HEK293 (cell line): ENCODE measurements around the gene CPNE9.

Source experiments
- CTCF ChIA-PET: fragments of 350-600 bp; formaldehyde crosslinking; extraction: SDS; loops from one replicate; lab custom pipeline; 2021; ENCODE audit warnings: antibody characterized with exemption; lab: Yijun Ruan, JAX
- POLR2A ChIA-PET: fragments of 300-600 bp; formaldehyde crosslinking; extraction: SDS; loops from one replicate; lab custom pipeline; 2020; ENCODE audit warnings: antibody characterized with exemption, inconsistent platforms; lab: Yijun Ruan, JAX
- H3K27ac ChIP-seq: fragments of 200-500 bp; sonication (Bioruptor generic); 2 replicates; pipeline ENCODE4 v1.5.1; 2014; ENCODE audit warnings: low read depth, low read length, control low read depth, inconsistent platforms; ENCODE audit errors: extremely low read depth
- H3K36me3 ChIP-seq, 2 experiments: fragments of 200-500 bp in 1 of 2; sonication (Bioruptor generic) in 1 of 2; 1 replicate in 1 of 2; 2 replicates in 1 of 2; pipeline ENCODE4 v1.5.1; 2014 to 2017; ENCODE audit warnings: inconsistent platforms in 2 of 2, low read length in 2 of 2; ENCODE audit not compliant: control insufficient read depth in 2 of 2, insufficient read depth in 1 of 2
- H3K4me1 ChIP-seq: fragments of 200-500 bp; sonication (Bioruptor generic); 2 replicates; pipeline ENCODE4 v1.5.1; 2014; ENCODE audit warnings: mild to moderate bottlenecking, low read length, inconsistent platforms; ENCODE audit not compliant: control insufficient read depth, insufficient read depth
- H3K4me3 ChIP-seq: 2 replicates; pipeline ENCODE4 v1.5.1; 2011; ENCODE audit warnings: low read depth, mild to moderate bottlenecking, control low read depth, low read length, moderate library complexity
- H3K9me3 ChIP-seq: fragments of 200-500 bp; sonication (Bioruptor generic); 2 replicates; pipeline ENCODE4 v1.5.1; 2014; ENCODE audit warnings: low read depth, low read length, inconsistent platforms; ENCODE audit not compliant: control insufficient read depth, insufficient read depth
- GFI1B ChIP-seq: fragments of 450-650 bp; formaldehyde crosslinking; IDR thresholded peaks from 2 replicates; pipeline ENCODE4 v1.5.1; 2016; ENCODE audit warnings: missing biosample characterization, missing genetic modification characterization
- HOXA7 ChIP-seq: sonication (generic); formaldehyde crosslinking; IDR thresholded peaks from 2 replicates; pipeline ENCODE4 v1.8.1; 2022; ENCODE audit warnings: missing genetic modification reagents, borderline replicate concordance
- OVOL3 ChIP-seq: fragments of 450-650 bp; formaldehyde crosslinking; IDR thresholded peaks from 2 replicates; pipeline ENCODE4 v1.5.1; 2016; ENCODE audit warnings: missing biosample characterization, missing genetic modification characterization
- WT1 ChIP-seq: fragments of 450-650 bp; formaldehyde crosslinking; IDR thresholded peaks from 2 replicates; pipeline ENCODE4 v1.5.1; 2016; ENCODE audit warnings: missing biosample characterization, missing genetic modification characterization
- YY1 ChIP-seq: fragments of 450-650 bp; formaldehyde crosslinking; IDR thresholded peaks from 2 replicates; pipeline ENCODE4 v1.5.1; 2018; ENCODE audit warnings: missing biosample characterization, missing genetic modification characterization
- ZBTB21 ChIP-seq: fragments of 450-650 bp; formaldehyde crosslinking; IDR thresholded peaks from 2 replicates; pipeline ENCODE4 v1.5.1; 2017; ENCODE audit warnings: missing biosample characterization, missing genetic modification characterization
- ZBTB48 ChIP-seq: fragments of 450-650 bp; formaldehyde crosslinking; IDR thresholded peaks from 2 replicates; pipeline ENCODE4 v1.5.1; 2016; ENCODE audit warnings: missing biosample characterization, missing genetic modification characterization
- ZNF132 ChIP-seq: fragments of 450-650 bp; formaldehyde crosslinking; IDR thresholded peaks from 2 replicates; pipeline ENCODE4 v1.5.1; 2017; ENCODE audit warnings: missing biosample characterization, missing genetic modification characterization, borderline replicate concordance
- ZNF19 ChIP-seq: fragments of 450-650 bp; formaldehyde crosslinking; IDR thresholded peaks from 2 replicates; pipeline ENCODE4; 2016; ENCODE audit warnings: missing biosample characterization, missing genetic modification characterization, low read depth
- ZNF248 ChIP-seq: fragments of 450-650 bp; formaldehyde crosslinking; IDR thresholded peaks from 2 replicates; pipeline ENCODE4 v1.5.1; 2017; ENCODE audit warnings: missing biosample characterization, missing genetic modification characterization
- ZNF302 ChIP-seq: fragments of 450-650 bp; formaldehyde crosslinking; IDR thresholded peaks from 2 replicates; pipeline ENCODE4 v1.5.1; 2016; ENCODE audit warnings: missing biosample characterization, missing genetic modification characterization, low read depth
- ZNF350 ChIP-seq: fragments of 450-650 bp; formaldehyde crosslinking; IDR thresholded peaks from 2 replicates; pipeline ENCODE4 v1.5.0; 2017; ENCODE audit warnings: missing biosample characterization, mild to moderate bottlenecking, missing genetic modification characterization
- ZNF423 ChIP-seq: fragments of 450-650 bp; formaldehyde crosslinking; IDR thresholded peaks from 2 replicates; pipeline ENCODE4 v1.5.1; 2016; ENCODE audit warnings: missing biosample characterization, missing genetic modification characterization
- ZNF48 ChIP-seq: fragments of 450-650 bp; formaldehyde crosslinking; IDR thresholded peaks from 2 replicates; pipeline ENCODE4 v1.5.1; 2016; ENCODE audit warnings: missing biosample characterization, missing genetic modification characterization
- ZNF501 ChIP-seq: fragments of 450-650 bp; formaldehyde crosslinking; IDR thresholded peaks from 2 replicates; pipeline ENCODE4 v1.5.1; 2016; ENCODE audit warnings: missing biosample characterization, missing genetic modification characterization
- ZNF701 ChIP-seq: fragments of 450-650 bp; formaldehyde crosslinking; IDR thresholded peaks from 2 replicates; pipeline ENCODE4 v1.5.1; 2016; ENCODE audit warnings: missing biosample characterization, missing genetic modification characterization
- ZNF747 ChIP-seq: fragments of 450-650 bp; formaldehyde crosslinking; IDR thresholded peaks from 2 replicates; pipeline ENCODE4 v1.5.1; 2016; ENCODE audit warnings: missing biosample characterization, missing genetic modification characterization
- ZNF791 ChIP-seq: fragments of 450-650 bp; formaldehyde crosslinking; IDR thresholded peaks from 2 replicates; pipeline ENCODE4 v1.5.1; 2016; ENCODE audit warnings: missing biosample characterization, missing genetic modification characterization
- TF ChIP-seq, protein P1 (sequence below): fragments of 450-650 bp; formaldehyde crosslinking; IDR thresholded peaks from 2 replicates; pipeline ENCODE4 v1.5.1; 2016; ENCODE audit warnings: missing biosample characterization, missing genetic modification characterization
- TF ChIP-seq, protein P2 (sequence below): fragments of 450-650 bp; formaldehyde crosslinking; IDR thresholded peaks from 2 replicates; pipeline ENCODE4 v1.5.1; 2017; ENCODE audit warnings: missing biosample characterization, missing genetic modification characterization
- TF ChIP-seq, protein P3 (sequence below): fragments of 450-650 bp; formaldehyde crosslinking; IDR thresholded peaks from 2 replicates; pipeline ENCODE4 v1.5.1; 2016; ENCODE audit warnings: missing biosample characterization, missing genetic modification characterization
- TF ChIP-seq, protein P4 (sequence below): fragments of 450-650 bp; formaldehyde crosslinking; IDR thresholded peaks from 2 replicates; pipeline ENCODE4 v1.5.1; 2016; ENCODE audit warnings: missing biosample characterization, missing genetic modification characterization
- TF ChIP-seq, protein P5 (sequence below): fragments of 450-650 bp; formaldehyde crosslinking; IDR thresholded peaks from 2 replicates; pipeline ENCODE4; 2016; ENCODE audit warnings: missing biosample characterization, missing genetic modification characterization

The CPNE9 gene

DNA sequence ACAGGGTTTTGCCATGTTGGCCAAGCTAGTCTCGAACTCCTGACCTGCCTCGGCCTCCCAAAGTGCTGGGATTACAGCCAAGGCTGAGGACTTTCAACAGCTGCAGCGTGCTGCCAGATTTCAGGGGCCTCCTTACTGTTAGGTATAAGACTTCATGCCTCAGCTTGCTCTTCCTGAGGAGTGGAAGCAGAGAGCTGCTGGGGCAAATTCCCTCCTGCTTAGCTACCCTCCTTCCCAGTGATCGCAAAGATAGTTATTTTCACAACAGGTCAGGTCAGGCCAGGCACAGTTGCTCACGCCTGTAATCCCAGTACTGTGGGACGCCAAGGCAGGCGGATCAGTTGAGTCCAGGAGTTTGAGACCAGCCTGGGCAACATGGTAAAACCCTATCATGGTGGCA, 2.6 kb upstream of the CPNE9 start:
- CTCF ChIA-PET, result interaction anchor here (0.6 to 1.7 kb wide), 4 partner anchors 15 to 542 kb away, joined by 3 to 4 read pairs (median 4); no protein-coding TSS in a partner anchor
- Histone ChIP-seq H3K27ac (no peak overlapping the region), H3K9me3 (no peaks in the 10 kb centered on the region), H3K36me3 (peaks cover 2 to 52% of the 10 kb centered on the region in 2 experiments; a peak in 2 of 3 replicates), H3K4me1 (0 out of 2 replicates have a peak, but pooled peaks cover 2% of the 10 kb centered on the region), H3K4me3 (no peak overlapping the region)
- POLR2A ChIA-PET, result interaction anchor here (0.7 kb wide), 1 partner anchor 95 kb away, joined by 4 read pairs; no protein-coding TSS in a partner anchor
- TF ChIP-seq ZNF747 (tag by site-specific recombination), result no peak
- TF ChIP-seq ZNF248 (tag by site-specific recombination), result no peak
- TF ChIP-seq YY1, result no peak
- TF ChIP-seq ZNF501, result no peak
- TF ChIP-seq, protein P1, sequence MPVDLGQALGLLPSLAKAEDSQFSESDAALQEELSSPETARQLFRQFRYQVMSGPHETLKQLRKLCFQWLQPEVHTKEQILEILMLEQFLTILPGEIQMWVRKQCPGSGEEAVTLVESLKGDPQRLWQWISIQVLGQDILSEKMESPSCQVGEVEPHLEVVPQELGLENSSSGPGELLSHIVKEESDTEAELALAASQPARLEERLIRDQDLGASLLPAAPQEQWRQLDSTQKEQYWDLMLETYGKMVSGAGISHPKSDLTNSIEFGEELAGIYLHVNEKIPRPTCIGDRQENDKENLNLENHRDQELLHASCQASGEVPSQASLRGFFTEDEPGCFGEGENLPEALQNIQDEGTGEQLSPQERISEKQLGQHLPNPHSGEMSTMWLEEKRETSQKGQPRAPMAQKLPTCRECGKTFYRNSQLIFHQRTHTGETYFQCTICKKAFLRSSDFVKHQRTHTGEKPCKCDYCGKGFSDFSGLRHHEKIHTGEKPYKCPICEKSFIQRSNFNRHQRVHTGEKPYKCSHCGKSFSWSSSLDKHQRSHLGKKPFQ (tag by site-specific recombination), result no peak
- TF ChIP-seq, protein P2, sequence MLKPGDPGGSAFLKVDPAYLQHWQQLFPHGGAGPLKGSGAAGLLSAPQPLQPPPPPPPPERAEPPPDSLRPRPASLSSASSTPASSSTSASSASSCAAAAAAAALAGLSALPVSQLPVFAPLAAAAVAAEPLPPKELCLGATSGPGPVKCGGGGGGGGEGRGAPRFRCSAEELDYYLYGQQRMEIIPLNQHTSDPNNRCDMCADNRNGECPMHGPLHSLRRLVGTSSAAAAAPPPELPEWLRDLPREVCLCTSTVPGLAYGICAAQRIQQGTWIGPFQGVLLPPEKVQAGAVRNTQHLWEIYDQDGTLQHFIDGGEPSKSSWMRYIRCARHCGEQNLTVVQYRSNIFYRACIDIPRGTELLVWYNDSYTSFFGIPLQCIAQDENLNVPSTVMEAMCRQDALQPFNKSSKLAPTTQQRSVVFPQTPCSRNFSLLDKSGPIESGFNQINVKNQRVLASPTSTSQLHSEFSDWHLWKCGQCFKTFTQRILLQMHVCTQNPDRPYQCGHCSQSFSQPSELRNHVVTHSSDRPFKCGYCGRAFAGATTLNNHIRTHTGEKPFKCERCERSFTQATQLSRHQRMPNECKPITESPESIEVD (tag by site-specific recombination), result no peak
- TF ChIP-seq, protein P3, sequence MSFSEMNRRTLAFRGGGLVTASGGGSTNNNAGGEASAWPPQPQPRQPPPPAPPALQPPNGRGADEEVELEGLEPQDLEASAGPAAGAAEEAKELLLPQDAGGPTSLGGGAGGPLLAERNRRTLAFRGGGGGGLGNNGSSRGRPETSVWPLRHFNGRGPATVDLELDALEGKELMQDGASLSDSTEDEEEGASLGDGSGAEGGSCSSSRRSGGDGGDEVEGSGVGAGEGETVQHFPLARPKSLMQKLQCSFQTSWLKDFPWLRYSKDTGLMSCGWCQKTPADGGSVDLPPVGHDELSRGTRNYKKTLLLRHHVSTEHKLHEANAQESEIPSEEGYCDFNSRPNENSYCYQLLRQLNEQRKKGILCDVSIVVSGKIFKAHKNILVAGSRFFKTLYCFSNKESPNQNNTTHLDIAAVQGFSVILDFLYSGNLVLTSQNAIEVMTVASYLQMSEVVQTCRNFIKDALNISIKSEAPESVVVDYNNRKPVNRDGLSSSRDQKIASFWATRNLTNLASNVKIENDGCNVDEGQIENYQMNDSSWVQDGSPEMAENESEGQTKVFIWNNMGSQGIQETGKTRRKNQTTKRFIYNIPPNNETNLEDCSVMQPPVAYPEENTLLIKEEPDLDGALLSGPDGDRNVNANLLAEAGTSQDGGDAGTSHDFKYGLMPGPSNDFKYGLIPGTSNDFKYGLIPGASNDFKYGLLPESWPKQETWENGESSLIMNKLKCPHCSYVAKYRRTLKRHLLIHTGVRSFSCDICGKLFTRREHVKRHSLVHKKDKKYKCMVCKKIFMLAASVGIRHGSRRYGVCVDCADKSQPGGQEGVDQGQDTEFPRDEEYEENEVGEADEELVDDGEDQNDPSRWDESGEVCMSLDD (tag by site-specific recombination), result no peak
- TF ChIP-seq ZNF701 (tag by site-specific recombination), result no peak
- no peak for TF ChIP-seq ZNF132
- TF ChIP-seq OVOL3 (tag by site-specific recombination), result no peak
- no peak for TF ChIP-seq ZNF19 (tag by site-specific recombination)
- no peak for TF ChIP-seq ZNF350 (tag by site-specific recombination)
- no peak for TF ChIP-seq ZNF48
- TF ChIP-seq, protein P4, sequence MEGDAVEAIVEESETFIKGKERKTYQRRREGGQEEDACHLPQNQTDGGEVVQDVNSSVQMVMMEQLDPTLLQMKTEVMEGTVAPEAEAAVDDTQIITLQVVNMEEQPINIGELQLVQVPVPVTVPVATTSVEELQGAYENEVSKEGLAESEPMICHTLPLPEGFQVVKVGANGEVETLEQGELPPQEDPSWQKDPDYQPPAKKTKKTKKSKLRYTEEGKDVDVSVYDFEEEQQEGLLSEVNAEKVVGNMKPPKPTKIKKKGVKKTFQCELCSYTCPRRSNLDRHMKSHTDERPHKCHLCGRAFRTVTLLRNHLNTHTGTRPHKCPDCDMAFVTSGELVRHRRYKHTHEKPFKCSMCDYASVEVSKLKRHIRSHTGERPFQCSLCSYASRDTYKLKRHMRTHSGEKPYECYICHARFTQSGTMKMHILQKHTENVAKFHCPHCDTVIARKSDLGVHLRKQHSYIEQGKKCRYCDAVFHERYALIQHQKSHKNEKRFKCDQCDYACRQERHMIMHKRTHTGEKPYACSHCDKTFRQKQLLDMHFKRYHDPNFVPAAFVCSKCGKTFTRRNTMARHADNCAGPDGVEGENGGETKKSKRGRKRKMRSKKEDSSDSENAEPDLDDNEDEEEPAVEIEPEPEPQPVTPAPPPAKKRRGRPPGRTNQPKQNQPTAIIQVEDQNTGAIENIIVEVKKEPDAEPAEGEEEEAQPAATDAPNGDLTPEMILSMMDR, result no peak
- TF ChIP-seq, protein P5, sequence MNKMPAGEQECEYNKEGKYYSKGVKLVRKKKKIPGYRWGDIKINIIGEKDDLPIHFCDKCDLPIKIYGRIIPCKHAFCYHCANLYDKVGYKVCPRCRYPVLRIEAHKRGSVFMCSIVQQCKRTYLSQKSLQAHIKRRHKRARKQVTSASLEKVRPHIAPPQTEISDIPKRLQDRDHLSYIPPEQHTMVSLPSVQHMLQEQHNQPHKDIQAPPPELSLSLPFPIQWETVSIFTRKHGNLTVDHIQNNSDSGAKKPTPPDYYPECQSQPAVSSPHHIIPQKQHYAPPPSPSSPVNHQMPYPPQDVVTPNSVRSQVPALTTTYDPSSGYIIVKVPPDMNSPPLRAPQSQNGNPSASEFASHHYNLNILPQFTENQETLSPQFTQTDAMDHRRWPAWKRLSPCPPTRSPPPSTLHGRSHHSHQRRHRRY (tag by site-specific recombination), result no peak
- TF ChIP-seq ZBTB21 (tag by site-specific recombination), result no peak

DNA sequence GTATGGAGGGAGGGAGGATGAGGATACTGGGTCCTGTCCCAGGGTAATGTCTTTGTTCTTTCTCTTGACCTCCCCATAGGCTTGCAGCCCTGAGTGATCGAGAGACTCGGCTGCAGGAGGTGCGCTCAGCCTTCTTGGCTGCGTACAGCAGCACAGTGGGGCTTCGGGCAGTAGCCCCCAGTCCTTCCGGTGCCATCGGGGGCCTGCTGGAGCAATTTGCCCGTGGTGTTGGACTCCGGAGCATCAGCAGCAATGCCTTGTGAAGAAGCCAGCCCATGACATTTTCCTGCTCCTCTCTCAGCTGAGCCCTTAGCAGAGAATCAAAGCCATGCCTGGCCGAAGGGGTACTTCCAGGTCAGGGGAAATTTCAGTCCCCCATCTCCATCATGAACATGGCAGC, 1.9 kb upstream of the CPNE9 start:
- Histone ChIP-seq H3K4me1 (0 out of 2 replicates have a peak, but pooled peaks cover 2% of the 10 kb centered on the region), H3K9me3 (no peaks in the 10 kb centered on the region), H3K4me3 (no peak overlapping the region), H3K36me3 (peaks cover 0 to 47% of the 10 kb centered on the region in 2 experiments; a peak in 2 of 3 replicates), H3K27ac (no peak overlapping the region)
- POLR2A ChIA-PET, result no interaction called here
- CTCF ChIA-PET, result interaction anchor here (0.7 kb wide), 1 partner anchor 502 kb away, joined by 3 read pairs; no protein-coding TSS in a partner anchor
- TF ChIP-seq ZNF701 (tag by site-specific recombination), result no peak
- no peak for TF ChIP-seq ZNF302
- TF ChIP-seq HOXA7 (CRISPR knock-in tag), result no peak
- TF ChIP-seq ZNF791 (tag by site-specific recombination), result no peak
- no peak for TF ChIP-seq ZNF423 (tag by site-specific recombination)
- TF ChIP-seq ZBTB48 (tag by site-specific recombination), result no peak
- no peak for TF ChIP-seq GFI1B (tag by site-specific recombination)
- TF ChIP-seq WT1, result no peak
